NOMO-1 treated with dmso at 0.1 percent for 144 hours (cell line): Measurements from ENCODE around the gene CD44.
A peak's percentile ranks its signal among the peaks of the same experiment; 100 is the strongest.
"Not testable (repeated sequence)": the region's sequence is repeated elsewhere in the genome, so short reads cannot be mapped to it uniquely, and the experiment has no call there.

ENCODE experiments used
- DNase-seq: peaks from one replicate; lab custom pipeline; 2025; ENCODE audit not compliant: unreplicated experiment; lab: John Stamatoyannopoulos, UW

Gene CD44

GRCh38 chr11:35138943-35139721 lies at the start of gene CD44:
CD44 (plus strand) TSS chr11:35139171; CDS start chr11:35139304, 133 bp downstream.
- peak; percentile 92 for DNase-seq

GRCh38 chr11:35089666-35090065 lies 49.3 kb upstream of the CD44 start:
- no peak for DNase-seq

GRCh38 chr11:35090125-35090524 lies 48.8 kb upstream of the CD44 start:
- no peak for DNase-seq

- not testable (repeated sequence) for DNase-seq
Measured at GRCh38 chr11:35090991-35091390, 48.0 kb upstream of the CD44 start.

- DNase-seq = no peak
Measured at GRCh38 chr11:35096723-35097122, 42.2 kb upstream of the CD44 start.

GRCh38 chr11:35097814-35098455 lies 41.0 kb upstream of the CD44 start:
- no peak for DNase-seq

GRCh38 chr11:35098855-35099254 lies 40.1 kb upstream of the CD44 start:
- DNase-seq = peak; percentile 23

GRCh38 chr11:35099278-35100012 lies 39.5 kb upstream of the CD44 start:
- DNase-seq = no peak

- DNase-seq = no peak
Measured at GRCh38 chr11:35100013-35100383, 39.0 kb upstream of the CD44 start.

- no peak for DNase-seq
Measured at GRCh38 chr11:35101223-35101622, 37.7 kb upstream of the CD44 start.

GRCh38 chr11:35102267-35102666 lies 36.7 kb upstream of the CD44 start:
- no peak for DNase-seq

GRCh38 chr11:35103366-35104208 lies 35.4 kb upstream of the CD44 start:
- no peak for DNase-seq

- DNase-seq = no peak
Measured at GRCh38 chr11:35104655-35105054, 34.3 kb upstream of the CD44 start.

GRCh38 chr11:35105319-35106079 lies 33.5 kb upstream of the CD44 start:
- no peak for DNase-seq

GRCh38 chr11:35106595-35106994 lies 32.4 kb upstream of the CD44 start:
- DNase-seq = peak; percentile 58

GRCh38 chr11:35107861-35108260 lies 31.1 kb upstream of the CD44 start:
- DNase-seq = peak; percentile 14

- not testable (repeated sequence) for DNase-seq
Measured at GRCh38 chr11:35108336-35108735, 30.6 kb upstream of the CD44 start.

- no peak for DNase-seq
Measured at GRCh38 chr11:35109041-35109440, 29.9 kb upstream of the CD44 start.

- DNase-seq = no peak
Measured at GRCh38 chr11:35109827-35110226, 29.1 kb upstream of the CD44 start.
